Transverse colon (tissue), 4 donors: ENCODE results near the gene TSPAN12. TPM values are rescaled to one million over a fixed set of nuclear protein-coding genes. Genes with fewer than 3 reads are reported as not detected.

Experiments
- DNase-seq: peaks from one replicate; pipeline ENCODE4 v3.0.0-alpha.2; 2019
- H3K27ac ChIP-seq, 4 donors: fragments of 200-600 bp; sonication (generic); 2 replicates each; pipeline ENCODE4 v1.5.1; 2016 to 2018; ENCODE audit warnings: inconsistent platforms in 4 of 4
- H3K27me3 ChIP-seq: fragments of 200-600 bp; sonication (generic); 2 replicates; pipeline ENCODE4 v1.5.1; 2017; ENCODE audit warnings: inconsistent platforms
- H3K36me3 ChIP-seq, 4 donors: fragments of 200-600 bp; sonication (generic); 2 replicates each; pipeline ENCODE4 v1.5.1; 2017 to 2019; ENCODE audit warnings: inconsistent platforms in 4 of 4
- H3K4me1 ChIP-seq, 4 donors: fragments of 200-600 bp; sonication (generic); 2 replicates each; pipeline ENCODE4 v1.5.1; 2017 to 2020; ENCODE audit warnings: inconsistent platforms in 4 of 4
- H3K4me3 ChIP-seq, 4 donors: fragments of 200-600 bp; sonication (generic); 1 replicate in 1 of 4; 2 replicates in 3 of 4; pipeline versions ENCODE4 v1.5.1 to v1.6.1; 2017 to 2019; ENCODE audit warnings: inconsistent platforms in 4 of 4
- H3K9me3 ChIP-seq, 2 donors: fragments of 200-600 bp; sonication (generic); 2 replicates each; pipeline ENCODE4 v1.5.1; 2017 to 2019; ENCODE audit warnings: inconsistent platforms in 2 of 2
- EP300 ChIP-seq: sonication (generic); formaldehyde crosslinking; IDR thresholded peaks from one replicate; pipeline ENCODE4 v1.6.1; 2017; ENCODE audit warnings: antibody characterized with exemption, low read depth
- POLR2A ChIP-seq: fragments of 450-650 bp; IDR thresholded peaks from one replicate; pipeline ENCODE4 v1.6.1; 2016; ENCODE audit warnings: antibody characterized with exemption, mild to moderate bottlenecking, moderate library complexity
- POLR2AphosphoS5 ChIP-seq, 3 donors: sonication (generic); formaldehyde crosslinking; IDR thresholded peaks; one replicate each; pipeline ENCODE4 v1.6.1; 2016; ENCODE audit warnings: antibody characterized with exemption in 3 of 3
- WGBS, 2 donors: methylation state at CpG; one replicate each; pipeline ENCODE4 v1.1.5; 2018; ENCODE audit warnings: low coverage in 1 of 2; 5-methylcytosine and 5-hydroxymethylcytosine counted together
- in situ Hi-C, 4 donors: fragments of 200-750 bp; cut with MboI; loops; one replicate each; pipeline versions ENCODE4 v1.15.0 to v1.15.1; 2017; ENCODE audit warnings: low sequenced_read_pairs in 3 of 4, low pct_ligation_motif_present in 1 of 4, low pct_unique_long_range_greater_than_20kb in 1 of 4
- intact Hi-C: fragments of 100-400 bp; cut with DNase I; formaldehyde crosslinking; loops from one replicate; pipeline ENCODE4 v1.15.1; 2023; ENCODE audit warnings: low total_unique reads
- total RNA-seq, 4 donors: library from RNA; depleted of rRNA; stranded (reverse); fragments of >200 nt; gene quantifications; one replicate each; pipeline ENCODE4 v1.1.0, GENCODE V29; 2016
- TF ChIP-seq, protein P1 (sequence below), 5 experiments: fragments of 200-600 bp in 3 of 5; fragments of 450-650 bp in 2 of 5; sonication (generic) in 3 of 5; IDR thresholded peaks; 1 replicate in 2 of 5; 2 replicates in 3 of 5; pipeline ENCODE4 v1.5.1; 2016 to 2017; ENCODE audit warnings: antibody characterized with exemption in 5 of 5, inconsistent platforms in 3 of 5, mild to moderate bottlenecking in 2 of 5, moderate library complexity in 1 of 5

Gene TSPAN12
- total RNA-seq, 4 donors from 2014 or later, result 34.9 to 55.6 (median 39.5) TPM

DNA sequence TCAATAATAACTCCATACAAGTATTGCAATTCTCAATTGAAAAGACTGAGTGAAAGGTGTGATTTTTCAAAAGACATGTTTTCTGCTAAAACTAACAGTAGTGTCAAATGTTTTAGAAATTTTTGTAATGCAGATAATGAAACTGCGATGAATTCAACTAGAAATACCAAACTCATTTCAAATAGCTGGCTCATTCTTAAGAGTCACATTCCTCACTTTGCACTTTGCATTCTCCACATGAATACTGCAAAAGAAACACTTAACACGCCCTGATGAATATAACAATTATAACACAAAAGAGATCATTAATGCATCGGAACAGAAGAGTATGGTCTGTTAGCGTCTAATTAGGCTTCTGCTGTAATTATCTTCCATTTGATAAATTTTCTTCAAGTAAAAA, 15.5 kb upstream of the TSPAN12 start:
- Histone ChIP-seq H3K4me1 (no peaks in the 10 kb centered on the region), H3K4me3 (no peak overlapping the region), H3K9me3 (no peaks in the 10 kb centered on the region), H3K36me3 (no peaks in the 10 kb centered on the region), H3K27me3 (no peaks in the 10 kb centered on the region), H3K27ac (no peak overlapping the region)
- DNase-seq, result no peak
- 74 to 75% methylated on average over 4 of the region's 4 CpGs for WGBS, 2 donors
- in situ Hi-C loops, result no loop called here
- TF ChIP-seq EP300, result no peak
- no peak for TF ChIP-seq POLR2AphosphoS5 (IDR thresholded peaks at IDR 0.05)
- TF ChIP-seq, protein P1, sequence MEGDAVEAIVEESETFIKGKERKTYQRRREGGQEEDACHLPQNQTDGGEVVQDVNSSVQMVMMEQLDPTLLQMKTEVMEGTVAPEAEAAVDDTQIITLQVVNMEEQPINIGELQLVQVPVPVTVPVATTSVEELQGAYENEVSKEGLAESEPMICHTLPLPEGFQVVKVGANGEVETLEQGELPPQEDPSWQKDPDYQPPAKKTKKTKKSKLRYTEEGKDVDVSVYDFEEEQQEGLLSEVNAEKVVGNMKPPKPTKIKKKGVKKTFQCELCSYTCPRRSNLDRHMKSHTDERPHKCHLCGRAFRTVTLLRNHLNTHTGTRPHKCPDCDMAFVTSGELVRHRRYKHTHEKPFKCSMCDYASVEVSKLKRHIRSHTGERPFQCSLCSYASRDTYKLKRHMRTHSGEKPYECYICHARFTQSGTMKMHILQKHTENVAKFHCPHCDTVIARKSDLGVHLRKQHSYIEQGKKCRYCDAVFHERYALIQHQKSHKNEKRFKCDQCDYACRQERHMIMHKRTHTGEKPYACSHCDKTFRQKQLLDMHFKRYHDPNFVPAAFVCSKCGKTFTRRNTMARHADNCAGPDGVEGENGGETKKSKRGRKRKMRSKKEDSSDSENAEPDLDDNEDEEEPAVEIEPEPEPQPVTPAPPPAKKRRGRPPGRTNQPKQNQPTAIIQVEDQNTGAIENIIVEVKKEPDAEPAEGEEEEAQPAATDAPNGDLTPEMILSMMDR (IDR thresholded peaks at IDR 0.05), result no peak
- no peak for TF ChIP-seq POLR2A
- intact Hi-C loops, result no loop called here

DNA sequence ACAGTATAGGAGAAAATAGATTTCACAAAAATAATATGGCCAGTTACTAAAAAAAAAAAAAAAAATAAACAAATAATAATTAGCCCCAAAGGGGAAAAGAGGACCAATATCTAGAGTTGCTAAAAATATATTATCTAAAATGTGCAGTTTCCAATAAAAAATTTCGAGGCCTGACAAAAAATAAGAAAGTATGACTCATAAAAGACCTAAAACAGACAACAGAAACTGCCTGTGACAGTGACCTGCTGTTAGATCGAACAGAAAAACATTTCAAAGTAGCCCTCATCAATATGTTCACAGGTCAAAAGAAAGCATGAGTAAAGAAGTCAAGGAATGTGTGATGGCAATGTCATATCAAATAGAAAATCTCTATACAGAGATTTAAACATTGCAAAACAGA, 11.8 kb upstream of the TSPAN12 start:
- intact Hi-C loops, result no loop called here
- Histone ChIP-seq H3K4me1 (no peaks in the 10 kb centered on the region), H3K4me3 (no peak overlapping the region), H3K27ac (no peak overlapping the region), H3K27me3 (no peaks in the 10 kb centered on the region), H3K36me3 (no peaks in the 10 kb centered on the region), H3K9me3 (no peaks in the 10 kb centered on the region)
- TF ChIP-seq POLR2AphosphoS5 (IDR thresholded peaks at IDR 0.05), result no peak
- TF ChIP-seq, protein P1 (IDR thresholded peaks at IDR 0.05), result no peak
- no peak for TF ChIP-seq POLR2A
- no peak for TF ChIP-seq EP300
- WGBS, 2 donors, result 63 to 81% methylated on average over 2 of the region's 2 CpGs
- in situ Hi-C loops, result loop anchor here in 1 of 4 donors (5.0 kb wide), 1 partner anchor 58 kb away; no protein-coding TSS in a partner anchor
- no peak for DNase-seq

DNA sequence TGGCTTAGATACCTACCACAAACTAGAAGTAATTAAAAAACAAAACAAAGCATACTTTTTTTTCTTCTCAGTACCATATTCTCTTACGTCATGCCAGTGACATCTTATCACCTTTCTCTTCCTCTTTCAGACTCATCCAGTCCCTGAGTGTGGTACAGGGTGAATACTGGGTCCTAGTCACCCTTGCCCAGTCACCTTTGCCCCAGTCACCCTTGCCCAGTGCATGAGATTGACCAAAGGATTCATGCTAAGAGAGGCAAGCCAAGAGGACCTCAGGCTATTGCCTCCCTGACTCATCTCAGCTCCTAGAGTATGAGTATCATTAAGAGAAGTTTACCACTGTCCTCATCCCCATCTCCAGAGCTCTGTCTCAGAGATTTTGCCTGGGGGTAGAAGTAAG, 10.0 kb upstream of the TSPAN12 start:
- WGBS, 2 donors, result 83 to 100% methylated on average over 1 of the region's 1 CpG
- H3K27ac ChIP-seq, result no peak overlapping the region
- H3K27me3 ChIP-seq, result no peaks in the 10 kb centered on the region
- TF ChIP-seq EP300 (no peak), POLR2A (no peak), POLR2AphosphoS5 (IDR thresholded peaks at IDR 0.05) (no peak)
- TF ChIP-seq, protein P1 (IDR thresholded peaks at IDR 0.05), result no peak
- intact Hi-C loops (no loop called here), in situ Hi-C loops (loop anchor here in 1 of 4 donors (5.0 kb wide), 1 partner anchor 59 kb away; no protein-coding TSS in a partner anchor)
- no peaks in the 10 kb centered on the region for H3K9me3 ChIP-seq
- no peaks in the 10 kb centered on the region for H3K4me1 ChIP-seq
- no peak overlapping the region for H3K4me3 ChIP-seq
- peak; percentile 22 for DNase-seq
- H3K36me3 ChIP-seq, result no peaks in the 10 kb centered on the region

DNA sequence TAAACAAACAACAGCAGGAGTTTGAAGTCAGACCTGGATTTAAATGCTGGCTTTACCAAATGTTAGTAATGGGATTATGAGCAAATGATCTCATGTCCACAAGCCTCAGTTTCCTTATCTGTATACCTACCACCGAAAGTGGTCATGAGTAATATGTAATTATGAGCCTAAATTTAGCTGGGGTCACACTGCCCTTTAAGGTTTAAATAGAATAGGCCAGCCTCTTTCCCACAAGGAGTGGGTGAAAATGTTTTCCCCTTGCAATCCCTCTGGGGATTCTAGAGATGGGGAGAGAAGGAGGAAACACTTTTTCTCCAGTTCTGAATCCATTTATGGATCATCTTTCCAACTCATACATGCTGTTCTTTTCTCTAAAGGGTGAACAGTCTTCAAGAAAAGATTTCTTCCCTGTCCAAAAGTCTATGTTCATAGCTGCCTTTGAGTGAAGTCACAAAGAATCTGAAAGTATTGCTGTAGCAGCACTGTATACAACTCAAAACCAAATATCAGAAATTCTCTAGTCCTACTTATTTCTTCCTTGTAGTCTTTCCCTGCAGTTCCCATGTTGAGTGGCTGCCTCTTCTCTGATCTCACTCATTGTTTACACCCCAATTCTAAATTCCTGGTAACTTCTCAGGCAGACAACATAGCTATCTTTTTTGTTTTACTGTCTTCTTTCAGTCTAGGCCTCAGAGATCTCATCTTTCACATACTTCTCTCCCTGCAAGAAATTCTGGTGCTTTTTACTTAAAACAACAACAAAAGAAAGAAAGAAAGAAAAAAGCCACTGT, 7.4 kb upstream of the TSPAN12 start:
- Histone ChIP-seq H3K27me3 (no peaks in the 10 kb centered on the region), H3K36me3 (no peaks in the 10 kb centered on the region), H3K4me1 (no peaks in the 10 kb centered on the region), H3K9me3 (no peaks in the 10 kb centered on the region), H3K4me3 (no peak overlapping the region), H3K27ac (no peak overlapping the region)
- in situ Hi-C loops (loop anchor here in 1 of 4 donors (5.0 kb wide), 1 partner anchor 62 kb away; no protein-coding TSS in a partner anchor), intact Hi-C loops (no loop called here)
- 56 to 80% methylated on average over 1 of the region's 1 CpG for WGBS, 2 donors
- TF ChIP-seq POLR2A (no peak), EP300 (no peak), POLR2AphosphoS5 (IDR thresholded peaks at IDR 0.05) (no peak)
- TF ChIP-seq, protein P1 (IDR thresholded peaks at IDR 0.05), result no peak
- no peak for DNase-seq
